OCI-LY7 (cell line): Measurements from ENCODE around the gene MAST1. TPM values are rescaled to one million over a fixed set of nuclear protein-coding genes. Genes with fewer than 3 reads are reported as not detected.
A peak's percentile ranks its signal among the peaks of the same experiment; 100 is the strongest.

Experiments
- BruUV-seq: library from RNA; stranded (reverse); fragments of 400-500 nt; replicated peaks from 2 replicates; lab custom pipeline; 2021; lab: Mats Ljungman, UMichigan
- CTCF ChIA-PET: fragments of 300-600 bp; sonication (Branson Sonifier 250); formaldehyde crosslinking; loops from one replicate; lab custom pipeline; 2022; ENCODE audit warnings: antibody characterized with exemption; ENCODE audit not compliant: unreplicated experiment; lab: Charles Lee
- POLR2A ChIA-PET: fragments of 300-600 bp; sonication (Branson Sonifier 250); formaldehyde crosslinking; loops from one replicate; lab custom pipeline; 2022; ENCODE audit warnings: antibody characterized with exemption; lab: Charles Lee
- DNase-seq: peaks from one replicate; pipeline ENCODE4 v3.0.0-alpha.2; 2015; ENCODE audit warnings: low spot score
- H2AFZ ChIP-seq: fragments of 200-600 bp; sonication (generic), shearing (Covaris generic); 2 replicates; pipeline ENCODE4 v1.6.1; 2014; ENCODE audit warnings: mild to moderate bottlenecking, antibody characterized with exemption, low read length, moderate library complexity
- H3K27ac ChIP-seq: fragments of 200-600 bp; sonication (generic); 2 replicates; pipeline ENCODE4 v1.5.1; 2014; ENCODE audit warnings: mixed run types, low read depth, mild to moderate bottlenecking, moderate library complexity, low read length, inconsistent platforms; ENCODE audit not compliant: poor library complexity, severe bottlenecking
- H3K36me3 ChIP-seq: fragments of 200-600 bp; sonication (generic); 2 replicates; pipeline ENCODE4 v1.6.1; 2014; ENCODE audit warnings: mild to moderate bottlenecking, antibody characterized with exemption, low read length, moderate library complexity, mixed read lengths; ENCODE audit not compliant: insufficient read depth
- H3K4me1 ChIP-seq: fragments of 200-600 bp; sonication (generic); 2 replicates; pipeline ENCODE4 v1.5.1; 2014; ENCODE audit warnings: mild to moderate bottlenecking, low read length; ENCODE audit not compliant: insufficient read depth, poor library complexity, severe bottlenecking
- H3K4me2 ChIP-seq: fragments of 200-600 bp; sonication (generic); 2 replicates; pipeline ENCODE4 v1.6.1; 2014; ENCODE audit warnings: mild to moderate bottlenecking, low read length
- H3K4me3 ChIP-seq: fragments of 200-600 bp; sonication (generic); 2 replicates; pipeline ENCODE4 v1.5.1; 2014; ENCODE audit warnings: mild to moderate bottlenecking, low read depth, low read length; ENCODE audit not compliant: poor library complexity, severe bottlenecking
- H3K79me2 ChIP-seq: fragments of 200-600 bp; sonication (generic); 2 replicates; pipeline ENCODE4 v1.6.1; 2016; ENCODE audit warnings: low read depth, mild to moderate bottlenecking, low read length, moderate library complexity, mixed read lengths; ENCODE audit not compliant: insufficient read depth
- H3K9me2 ChIP-seq: fragments of 200-600 bp; sonication (generic); 2 replicates; pipeline ENCODE4 v1.6.1; 2016; ENCODE audit warnings: mild to moderate bottlenecking, low read length, mixed read lengths; ENCODE audit not compliant: insufficient read depth
- H3K9me3 ChIP-seq: fragments of 200-600 bp; sonication (generic); 2 replicates; pipeline ENCODE4 v1.6.1; 2014; ENCODE audit warnings: mild to moderate bottlenecking, mixed run types, low read length, mixed read lengths
- H4K20me1 ChIP-seq: fragments of 200-600 bp; sonication (generic); 2 replicates; pipeline ENCODE4 v1.6.1; 2014; ENCODE audit warnings: mild to moderate bottlenecking, antibody characterized with exemption, low read length, moderate library complexity, mixed read lengths; ENCODE audit not compliant: insufficient read depth
- EZH2phosphoT487 ChIP-seq: fragments of 200-600 bp; sonication (generic); IDR thresholded peaks from 2 replicates; pipeline ENCODE4 v1.6.1; 2018; ENCODE audit warnings: low read depth, borderline replicate concordance, mild to moderate bottlenecking, mixed run types, antibody characterized with exemption, low read length, moderate library complexity, mixed read lengths
- intact Hi-C: fragments of 100-400 bp; cut with micrococcal nuclease; formaldehyde crosslinking; loops from one replicate; pipeline ENCODE4 v1.10.0; 2022; ENCODE audit not compliant: unreplicated experiment
- total RNA-seq, 2 experiments: library from RNA; depleted of rRNA in 1 of 2; stranded (reverse); fragments of >200 nt in 1 of 2; shearing (Covaris generic) in 1 of 2; gene quantifications; 2 replicates each; pipeline ENCODE4 v1.2.3, GENCODE V29; 2014 to 2022
- TF ChIP-seq, protein P1 (sequence below): fragments of 200-600 bp; sonication (generic); conservative IDR thresholded peaks from 2 replicates; pipeline ENCODE4 v1.5.1; 2014; ENCODE audit warnings: mild to moderate bottlenecking, antibody characterized with exemption, low read length, moderate library complexity, mixed read lengths

The MAST1 gene
- total RNA-seq, 2 experiments from 2014 or later, result 9.1 to 21.1 TPM

DNA sequence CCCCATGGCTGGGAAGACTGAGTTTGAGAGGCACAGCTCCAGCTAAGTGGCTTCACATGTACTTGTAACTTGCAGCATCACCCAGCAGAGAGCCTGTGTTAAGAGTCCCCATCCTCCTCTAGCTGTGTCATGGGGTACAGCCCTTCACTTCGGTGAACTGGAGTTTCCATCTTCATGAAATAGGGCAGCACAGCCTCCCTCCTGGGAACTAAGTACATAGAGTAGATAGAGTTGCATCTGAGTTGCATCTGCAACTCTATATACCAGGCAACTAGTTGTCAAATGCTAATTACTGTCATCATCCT lies 37.9 kb upstream of the MAST1 start:
- intact Hi-C loops, result no loop called here
- no peak for DNase-seq
- CTCF ChIA-PET, result interaction anchor here (1.3 kb wide), 1 partner anchor 23 kb away, joined by 4 read pairs; no protein-coding TSS in a partner anchor
- POLR2A ChIA-PET, result interaction anchor here (1.2 kb wide), 1 partner anchor 9 kb away, joined by 4 read pairs; the partner anchor contains the start of gene JUNB
- H2AFZ ChIP-seq, result no peak overlapping the region
- H3K4me3 ChIP-seq, result peak overlapping the region; percentile 95
- TF ChIP-seq EZH2phosphoT487, result no peak
- TF ChIP-seq, protein P1, sequence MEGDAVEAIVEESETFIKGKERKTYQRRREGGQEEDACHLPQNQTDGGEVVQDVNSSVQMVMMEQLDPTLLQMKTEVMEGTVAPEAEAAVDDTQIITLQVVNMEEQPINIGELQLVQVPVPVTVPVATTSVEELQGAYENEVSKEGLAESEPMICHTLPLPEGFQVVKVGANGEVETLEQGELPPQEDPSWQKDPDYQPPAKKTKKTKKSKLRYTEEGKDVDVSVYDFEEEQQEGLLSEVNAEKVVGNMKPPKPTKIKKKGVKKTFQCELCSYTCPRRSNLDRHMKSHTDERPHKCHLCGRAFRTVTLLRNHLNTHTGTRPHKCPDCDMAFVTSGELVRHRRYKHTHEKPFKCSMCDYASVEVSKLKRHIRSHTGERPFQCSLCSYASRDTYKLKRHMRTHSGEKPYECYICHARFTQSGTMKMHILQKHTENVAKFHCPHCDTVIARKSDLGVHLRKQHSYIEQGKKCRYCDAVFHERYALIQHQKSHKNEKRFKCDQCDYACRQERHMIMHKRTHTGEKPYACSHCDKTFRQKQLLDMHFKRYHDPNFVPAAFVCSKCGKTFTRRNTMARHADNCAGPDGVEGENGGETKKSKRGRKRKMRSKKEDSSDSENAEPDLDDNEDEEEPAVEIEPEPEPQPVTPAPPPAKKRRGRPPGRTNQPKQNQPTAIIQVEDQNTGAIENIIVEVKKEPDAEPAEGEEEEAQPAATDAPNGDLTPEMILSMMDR, result no peak
- peaks cover 12% of the 10 kb centered on the region; the same call in 1 of the 2 replicates for H3K79me2 ChIP-seq
- H3K4me2 ChIP-seq, result peak overlapping the region; percentile 92
- H3K9me2 ChIP-seq, result no peaks in the 10 kb centered on the region
- no peak overlapping the region for H3K27ac ChIP-seq
- peaks cover 19% of the 10 kb centered on the region; the same call in 1 of the 2 replicates for H3K36me3 ChIP-seq
- no peaks in the 10 kb centered on the region for H3K9me3 ChIP-seq
- no TSS peak for BruUV-seq
- peaks cover 26% of the 10 kb centered on the region for H3K4me1 ChIP-seq
- no peaks in the 10 kb centered on the region; the same call in 1 of the 2 replicates for H4K20me1 ChIP-seq

DNA sequence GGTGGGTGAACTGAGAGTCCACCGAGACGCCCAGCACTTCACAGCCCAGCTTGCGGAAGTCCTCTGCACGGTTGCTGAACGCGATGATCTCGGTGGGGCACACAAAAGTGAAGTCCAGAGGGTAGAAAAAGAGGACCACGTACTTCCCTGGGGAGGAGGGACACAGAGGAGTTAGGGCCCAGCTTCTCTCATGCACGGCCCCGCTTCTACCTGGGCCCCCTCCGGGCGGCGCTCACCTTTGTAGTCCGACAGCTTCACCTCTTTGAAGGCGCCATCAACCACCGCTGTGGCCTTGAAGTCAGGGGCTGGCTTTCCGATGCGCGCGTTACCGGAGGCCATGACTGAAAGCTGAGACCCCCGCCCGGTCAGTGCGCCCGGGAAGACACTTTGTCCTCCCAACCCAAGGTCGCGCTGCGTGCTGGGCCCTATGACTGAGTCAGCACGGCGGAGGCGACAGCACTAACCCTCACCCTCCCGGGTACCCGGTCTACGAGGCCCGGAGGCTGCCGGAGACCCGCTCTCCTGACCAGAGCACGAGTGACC lies 37.3 kb upstream of the MAST1 start:
- H3K36me3 ChIP-seq, result peaks cover 19% of the 10 kb centered on the region; the same call in 1 of the 2 replicates
- H3K4me2 ChIP-seq, result peak overlapping the region; percentile 92
- H3K4me3 ChIP-seq, result peak overlapping the region; percentile 95
- H3K9me2 ChIP-seq, result no peaks in the 10 kb centered on the region
- H3K4me1 ChIP-seq, result peaks cover 25% of the 10 kb centered on the region
- TF ChIP-seq, protein P1, result peak; percentile 42
- TF ChIP-seq EZH2phosphoT487, result no peak
- H3K79me2 ChIP-seq, result peaks cover 12% of the 10 kb centered on the region; the same call in 1 of the 2 replicates
- no peaks in the 10 kb centered on the region; the same call in 1 of the 2 replicates for H4K20me1 ChIP-seq
- POLR2A ChIA-PET, result interaction anchor here (1.2 kb wide), 1 partner anchor 9 kb away, joined by 4 read pairs; the partner anchor contains the start of gene JUNB
- no TSS peak for BruUV-seq
- CTCF ChIA-PET, result interaction anchor here (1.3 kb wide), 1 partner anchor 23 kb away, joined by 4 read pairs; no protein-coding TSS in a partner anchor
- intact Hi-C loops, result no loop called here
- no peaks in the 10 kb centered on the region for H3K9me3 ChIP-seq
- peak overlapping the region; percentile 22 for H3K27ac ChIP-seq
- DNase-seq, result peak; percentile 54
- peak overlapping the region; percentile 71; the same call in 1 of the 2 replicates for H2AFZ ChIP-seq
